B cell (primary cell): Measurements from ENCODE around the gene LAMA4. TPM values are rescaled to one million over a fixed set of nuclear protein-coding genes. Genes with fewer than 3 reads are reported as not detected.

ENCODE experiments used
- ATAC-seq: fragments of 200-7000 bp; cut with Tn5 transposase; one replicate; pipeline ENCODE4 v1.10.0; 2021; ENCODE audit warnings: low read depth, mild to moderate bottlenecking, moderate number of reproducible peaks, moderate library complexity
- CTCF ChIA-PET: fragments of 350-600 bp; sonication (Branson Sonifier 250); formaldehyde crosslinking; loops from one replicate; lab custom pipeline; 2021; ENCODE audit warnings: antibody characterized with exemption, inconsistent platforms; lab: Charles Lee
- POLR2A ChIA-PET: fragments of 350-600 bp; sonication (Branson Sonifier 250); formaldehyde crosslinking; loops from one replicate; lab custom pipeline; 2021; ENCODE audit warnings: antibody characterized with exemption; lab: Charles Lee
- DNase-seq: peaks from one replicate; pipeline ENCODE4 v3.0.0; 2013
- H2AFZ ChIP-seq: 2 replicates; pipeline ENCODE4 v1.6.1; 2012; ENCODE audit warnings: mild to moderate bottlenecking, low read depth, low read length; ENCODE audit not compliant: insufficient read depth, poor library complexity, severe bottlenecking
- H3K27ac ChIP-seq, 2 donors: 1 replicate in 1 of 2; 2 replicates in 1 of 2; pipeline ENCODE4 v1.5.1; 2012 to 2013; ENCODE audit warnings: low read length in 2 of 2, mild to moderate bottlenecking in 2 of 2, moderate library complexity in 1 of 2
- H3K27me3 ChIP-seq, 4 experiments: fragments of 200-600 bp in 1 of 4; sonication (generic) in 1 of 4; replicated peaks in 1 of 4; 1 replicate in 2 of 4; 2 replicates in 2 of 4; pipeline versions ENCODE4 v1.6.1 to v1.7.0; 2013 to 2016; ENCODE audit warnings: low read length in 3 of 4, mild to moderate bottlenecking in 2 of 4, mixed read lengths in 1 of 4, moderate library complexity in 1 of 4; ENCODE audit not compliant: insufficient read depth in 4 of 4, control insufficient read depth in 3 of 4; ENCODE audit errors: control extremely low read depth in 1 of 4
- H3K36me3 ChIP-seq, 2 experiments: replicated peaks in 1 of 2; 1 replicate in 1 of 2; 2 replicates in 1 of 2; pipeline versions ENCODE4 v1.6.1 to v1.7.1; 2013; ENCODE audit warnings: low read length in 1 of 2; ENCODE audit not compliant: insufficient read depth in 2 of 2, control insufficient read depth in 1 of 2; ENCODE audit errors: control extremely low read depth in 1 of 2, extremely low read depth in 1 of 2
- H3K4me1 ChIP-seq, 2 donors: fragments of 200-600 bp in 1 of 2; sonication (generic) in 1 of 2; 1 replicate in 1 of 2; 2 replicates in 1 of 2; pipeline versions ENCODE4 v1.5.1 to v1.6.1; 2013 to 2017; ENCODE audit warnings: low read length in 2 of 2; ENCODE audit not compliant: control insufficient read depth in 2 of 2, insufficient read depth in 2 of 2
- H3K4me2 ChIP-seq: replicated peaks from 2 replicates; pipeline ENCODE3; 2012; ENCODE audit warnings: mild to moderate bottlenecking, low read depth, low read length; ENCODE audit not compliant: poor library complexity, severe bottlenecking
- H3K4me3 ChIP-seq, 5 experiments: fragments of 200-600 bp in 1 of 5; sonication (generic) in 1 of 5; 1 replicate in 3 of 5; 2 replicates in 2 of 5; pipeline versions ENCODE4 v1.5.1 to v1.7.0; 2011 to 2016; ENCODE audit warnings: low read length in 4 of 5, mild to moderate bottlenecking in 4 of 5, low read depth in 2 of 5, control low read depth in 1 of 5, moderate library complexity in 1 of 5; ENCODE audit not compliant: insufficient read depth in 1 of 5; ENCODE audit errors: control extremely low read depth in 1 of 5, extremely low read depth in 1 of 5
- H3K79me2 ChIP-seq: fragments of 200-600 bp; sonication (generic); one replicate; pipeline ENCODE4 v1.6.0; 2016; ENCODE audit warnings: low read length; ENCODE audit not compliant: control insufficient read depth, insufficient read depth
- H3K9ac ChIP-seq: fragments of 200-600 bp; sonication (generic); 2 replicates; pipeline ENCODE4 v1.6.1; 2017; ENCODE audit warnings: mild to moderate bottlenecking, low read length, moderate library complexity
- H3K9me3 ChIP-seq, 3 donors: one replicate each; pipeline versions ENCODE4 v1.6.1 to v1.7.1; 2013; ENCODE audit warnings: low read length in 2 of 3; ENCODE audit not compliant: control insufficient read depth in 2 of 3, insufficient read depth in 1 of 3; ENCODE audit errors: control extremely low read depth in 1 of 3
- H4K20me1 ChIP-seq: 2 replicates; pipeline ENCODE4 v1.6.0; 2012; ENCODE audit warnings: mild to moderate bottlenecking, low read length; ENCODE audit not compliant: insufficient read depth, control insufficient read depth, poor library complexity, severe bottlenecking
- H3K27ac Mint-ChIP-seq: one replicate; pipeline ENCODE4 v1.8.0; 2021; ENCODE audit warnings: mixed read lengths
- H3K27me3 Mint-ChIP-seq: one replicate; pipeline ENCODE4 v1.8.0; 2021; ENCODE audit warnings: mixed read lengths
- H3K4me1 Mint-ChIP-seq: one replicate; pipeline ENCODE4 v1.8.0; 2021; ENCODE audit warnings: mixed read lengths
- H3K4me3 Mint-ChIP-seq: one replicate; pipeline ENCODE4 v1.8.0; 2021; ENCODE audit warnings: mixed read lengths
- H3K9me3 Mint-ChIP-seq: one replicate; pipeline ENCODE4 v1.8.0; 2022; ENCODE audit warnings: mixed read lengths; ENCODE audit not compliant: insufficient read depth
- CTCF ChIP-seq: fragments of 200-600 bp; IDR thresholded peaks from one replicate; pipeline ENCODE4 v1.8.0; 2022; ENCODE audit warnings: antibody characterized with exemption, mild to moderate bottlenecking
- EZH2 ChIP-seq: IDR thresholded peaks from 2 replicates; pipeline ENCODE4 v1.6.1; 2012; ENCODE audit warnings: borderline replicate concordance, low read depth, mild to moderate bottlenecking, moderate library complexity, low read length; ENCODE audit not compliant: insufficient read depth, poor library complexity, severe bottlenecking
- WGBS: methylation state at CpG from one replicate; pipeline ENCODE4 v1.1.5; 2013; ENCODE audit warnings: missing lambda C conversion rate; ENCODE audit not compliant: insufficient coverage; 5-methylcytosine and 5-hydroxymethylcytosine counted together
- intact Hi-C: fragments of 100-400 bp; cut with micrococcal nuclease; formaldehyde crosslinking; loops from one replicate; pipeline ENCODE4 v1.10.0; 2022
- polyA plus RNA-seq: library from polyadenylated mRNA; depleted of rRNA; stranded (reverse); fragments of >200 nt; gene quantifications from 2 replicates; pipeline ENCODE4 v1.2.3, GENCODE V29; 2012
- total RNA-seq, 2 donors: library from RNA; stranded (reverse); fragments of 120-200 nt in 1 of 2; gene quantifications; 1 replicate in 1 of 2; 2 replicates in 1 of 2; pipeline versions ENCODE4 v1.2.3 to v1.2.4, GENCODE V29; 2013 to 2022

Gene LAMA4
- total and polyA plus RNA-seq, 2 donors (not counting 1 experiment from before 2014, with no cell fraction given): not detected

- no peaks in the 10 kb centered on the region for H4K20me1 ChIP-seq
- H3K4me2 ChIP-seq: no peak overlapping the region
- intact Hi-C loops: no loop called here
- Mint-ChIP-seq H3K9me3 (no peaks in the 10 kb centered on the region), H3K27me3 (peaks cover 21% of the 10 kb centered on the region), H3K4me3 (no peak overlapping the region), H3K27ac (no peak overlapping the region), H3K4me1 (no peaks in the 10 kb centered on the region)
- H3K9ac ChIP-seq: no peak overlapping the region
- H3K36me3 ChIP-seq: no peaks in the 10 kb centered on the region
- DNase-seq (no peak), ATAC-seq (no peak)
- H2AFZ ChIP-seq: no peak overlapping the region
- CTCF ChIA-PET: interaction anchor here (0.8 to 1.7 kb wide), 3 partner anchors 13 to 15 kb away, joined by 4 to 6 read pairs (median 4); no protein-coding TSS in a partner anchor
- no peaks in the 10 kb centered on the region for H3K9me3 ChIP-seq
- no CpG with 5 or more reads among the region's 1 CpG for WGBS
- POLR2A ChIA-PET: no interaction called here
- H3K27me3 ChIP-seq: peaks cover 0 to 4% (median 0%) of the 10 kb centered on the region in 4 experiments
- no peak for TF ChIP-seq CTCF
- no peaks in the 10 kb centered on the region for H3K4me1 ChIP-seq
- H3K27ac ChIP-seq: no peak overlapping the region
- no peaks in the 10 kb centered on the region for H3K79me2 ChIP-seq
- no peak overlapping the region for H3K4me3 ChIP-seq
Observed at GRCh38 chr6:112193535-112194051, 60.8 kb downstream of the LAMA4 start.

- Histone ChIP-seq H3K27me3 (peaks cover 0 to 4% (median 0%) of the 10 kb centered on the region in 4 experiments), H3K79me2 (no peaks in the 10 kb centered on the region), H3K4me2 (no peak overlapping the region), H4K20me1 (no peaks in the 10 kb centered on the region), H3K36me3 (no peaks in the 10 kb centered on the region), H2AFZ (no peak overlapping the region), H3K9ac (no peak overlapping the region), H3K27ac (no peak overlapping the region), H3K4me3 (no peak overlapping the region), H3K9me3 (no peaks in the 10 kb centered on the region), H3K4me1 (no peaks in the 10 kb centered on the region)
- TF ChIP-seq EZH2 (no peak), CTCF (no peak)
- H3K9me3 Mint-ChIP-seq: no peaks in the 10 kb centered on the region
- CTCF ChIA-PET: interaction anchor here (0.8 to 1.7 kb wide), 3 partner anchors 13 to 31 kb away, joined by 3 to 6 read pairs (median 4); no protein-coding TSS in a partner anchor
- no peak overlapping the region for H3K27ac Mint-ChIP-seq
- no peak overlapping the region for H3K4me3 Mint-ChIP-seq
- DNase-seq (no peak), ATAC-seq (no peak)
- H3K27me3 Mint-ChIP-seq: peaks cover 22% of the 10 kb centered on the region
- no peaks in the 10 kb centered on the region for H3K4me1 Mint-ChIP-seq
- POLR2A ChIA-PET: no interaction called here
- intact Hi-C loops: no loop called here
Observed at GRCh38 chr6:112193117-112193516, 61.2 kb downstream of the LAMA4 start.
